GM21360 (cell line): ENCODE results near the gene TNXB.
A peak's percentile ranks its signal among the peaks of the same experiment; 100 is the strongest.
"Not testable (repeated sequence)": the region's sequence is repeated elsewhere in the genome, so short reads cannot be mapped to it uniquely, and the experiment has no call there.

ENCODE experiments used
- ATAC-seq: cut with Tn5 transposase; IDR thresholded peaks from one replicate; pipeline ENCODE4 v1.9.1; 2021; ENCODE audit warnings: mild to moderate bottlenecking, moderate library complexity; ENCODE audit not compliant: unreplicated experiment

The TNXB gene

GRCh38 chr6:32146287-32146686 is 37.1 kb upstream of the TNXB start:
- no peak for ATAC-seq

GRCh38 chr6:32144238-32144637 is 35.1 kb upstream of the TNXB start:
- ATAC-seq = not testable (repeated sequence)

GRCh38 chr6:32140420-32141046 is 31.4 kb upstream of the TNXB start:
- ATAC-seq = no peak

- no peak for ATAC-seq
Observed at GRCh38 chr6:32139590-32139989, 30.5 kb upstream of the TNXB start.

- no peak for ATAC-seq
Observed at GRCh38 chr6:32137454-32137853, 28.3 kb upstream of the TNXB start.

- no peak for ATAC-seq
Observed at GRCh38 chr6:32133786-32134185, 24.6 kb upstream of the TNXB start.

- no peak for ATAC-seq
Observed at GRCh38 chr6:32132110-32132509, 23.0 kb upstream of the TNXB start.

GRCh38 chr6:32131439-32131948 is 22.4 kb upstream of the TNXB start:
- no peak for ATAC-seq

GRCh38 chr6:32129297-32130088 is 20.4 kb upstream of the TNXB start:
- no peak for ATAC-seq

GRCh38 chr6:32128751-32129296 is 19.7 kb upstream of the TNXB start:
- ATAC-seq = no peak

GRCh38 chr6:32127717-32128592 is 18.8 kb upstream of the TNXB start, which contains the start of gene ATF6B:
ATF6B (minus strand) TSS chr6:32128246; CDS start chr6:32128207, 39 bp downstream.
- ATAC-seq = peak; percentile 80

GRCh38 chr6:32127409-32127716 is 18.2 kb upstream of the TNXB start:
- no peak for ATAC-seq

- no peak for ATAC-seq
Observed at GRCh38 chr6:32126880-32127279, 17.7 kb upstream of the TNXB start.

- no peak for ATAC-seq
Observed at GRCh38 chr6:32123681-32124080, 14.5 kb upstream of the TNXB start.

GRCh38 chr6:32120573-32121059 is 11.5 kb upstream of the TNXB start:
- no peak for ATAC-seq

- no peak for ATAC-seq
Observed at GRCh38 chr6:32118782-32119628, 9.9 kb upstream of the TNXB start.

GRCh38 chr6:32117461-32117860 is 8.3 kb upstream of the TNXB start:
- no peak for ATAC-seq

- no peak for ATAC-seq
Observed at GRCh38 chr6:32116674-32117073, 7.5 kb upstream of the TNXB start.

GRCh38 chr6:32115623-32116022 is 6.5 kb upstream of the TNXB start:
- no peak for ATAC-seq

GRCh38 chr6:32114796-32115195 is 5.7 kb upstream of the TNXB start:
- ATAC-seq = no peak
